Immature natural killer cell (primary cell): ENCODE results near the gene BTN1A1. TPM values are rescaled to one million over a fixed set of nuclear protein-coding genes. Genes with fewer than 3 reads are reported as not detected.
"Not testable (repeated sequence)": the region's sequence is repeated elsewhere in the genome, so short reads cannot be mapped to it uniquely, and the experiment has no call there.

Experiments used
- DNase-seq, 3 donors: peaks; one replicate each; pipeline ENCODE4 v3.0.0; 2022; ENCODE audit warnings: mixed read lengths in 1 of 3
- H3K27ac Mint-ChIP-seq, 6 donors: one replicate each; pipeline ENCODE4 v1.8.0; 2020; ENCODE audit warnings: mixed read lengths in 6 of 6, mild to moderate bottlenecking in 5 of 6, inconsistent platforms in 4 of 6, moderate library complexity in 3 of 6
- H3K27me3 Mint-ChIP-seq, 3 donors: one replicate each; pipeline ENCODE4 v1.8.0; 2020 to 2021; ENCODE audit warnings: low read depth in 3 of 3, mild to moderate bottlenecking in 3 of 3, mixed read lengths in 3 of 3, moderate library complexity in 3 of 3, inconsistent platforms in 1 of 3
- H3K36me3 Mint-ChIP-seq, 3 donors: one replicate each; pipeline ENCODE4 v1.8.0; 2020; ENCODE audit warnings: mixed read lengths in 3 of 3, inconsistent platforms in 2 of 3, mild to moderate bottlenecking in 2 of 3
- H3K4me1 Mint-ChIP-seq, 2 donors: one replicate each; pipeline ENCODE4 v1.8.0; 2020; ENCODE audit warnings: inconsistent platforms in 2 of 2, mild to moderate bottlenecking in 2 of 2, mixed read lengths in 2 of 2, moderate library complexity in 1 of 2
- H3K4me3 Mint-ChIP-seq, 5 donors: one replicate each; pipeline ENCODE4 v1.8.0; 2020; ENCODE audit warnings: mild to moderate bottlenecking in 5 of 5, mixed read lengths in 5 of 5, inconsistent platforms in 3 of 5, moderate library complexity in 3 of 5
- H3K9me3 Mint-ChIP-seq, 6 donors: one replicate each; pipeline ENCODE4 v1.8.0; 2020; ENCODE audit warnings: mild to moderate bottlenecking in 6 of 6, mixed read lengths in 6 of 6, inconsistent platforms in 4 of 6, moderate library complexity in 3 of 6
- polyA plus RNA-seq, 3 donors: library from polyadenylated mRNA; unstranded; fragments of 300-500 nt; fragmentation: Illumina TruSeq; gene quantifications; one replicate each; pipeline ENCODE4 v1.2.3, GENCODE V29; 2021

The BTN1A1 gene
- polyA plus RNA-seq, 3 donors from 2014 or later, result not detected

GRCh38 chr6:26538572-26538902 is 38.4 kb downstream of the BTN1A1 start:
- peaks cover 15 to 26% (median 24%) of the 10 kb centered on the region in 3 donors for H3K27me3 Mint-ChIP-seq
- peak overlapping the region; percentile 94 to 99 (median 95) for H3K27ac Mint-ChIP-seq
- peaks cover 7 to 17% (median 9%) of the 10 kb centered on the region in 3 donors for H3K36me3 Mint-ChIP-seq
- peaks cover 0 to 6% (median 0%) of the 10 kb centered on the region in 6 donors for H3K9me3 Mint-ChIP-seq
- peaks cover 58 to 73% of the 10 kb centered on the region in 2 donors for H3K4me1 Mint-ChIP-seq
- DNase-seq, result no peak
- H3K4me3 Mint-ChIP-seq, result peak overlapping the region; percentile 90 to 99 (median 93)

GRCh38 chr6:26539071-26539615 is 39.0 kb downstream of the BTN1A1 start:
- H3K27ac Mint-ChIP-seq, result peak overlapping the region; percentile 94 to 99 (median 95)
- H3K36me3 Mint-ChIP-seq, result peaks cover 7 to 22% (median 14%) of the 10 kb centered on the region in 3 donors
- H3K4me1 Mint-ChIP-seq, result peaks cover 54 to 73% of the 10 kb centered on the region in 2 donors
- peaks cover 0 to 6% (median 0%) of the 10 kb centered on the region in 6 donors for H3K9me3 Mint-ChIP-seq
- no peak for DNase-seq
- H3K4me3 Mint-ChIP-seq, result peak overlapping the region; percentile 90 to 99 (median 93)
- peaks cover 15 to 26% (median 23%) of the 10 kb centered on the region in 3 donors for H3K27me3 Mint-ChIP-seq

- Mint-ChIP-seq H3K27ac (peak overlapping the region; percentile 26 to 70 (median 54)), H3K4me1 (peaks cover 46 to 70% of the 10 kb centered on the region in 2 donors), H3K4me3 (peak overlapping the region in 1 of 5 donors; percentile 64), H3K27me3 (peaks cover 14 to 26% (median 20%) of the 10 kb centered on the region in 3 donors), H3K36me3 (peaks cover 16 to 42% (median 24%) of the 10 kb centered on the region in 3 donors), H3K9me3 (peaks cover 0 to 6% (median 0%) of the 10 kb centered on the region in 6 donors)
- no peak for DNase-seq
Observed at GRCh38 chr6:26541579-26541978, 41.5 kb downstream of the BTN1A1 start.

- Mint-ChIP-seq H3K27me3 (peaks cover 0 to 5% (median 3%) of the 10 kb centered on the region in 3 donors), H3K4me3 (no peak overlapping the region), H3K4me1 (peaks cover 27 to 49% of the 10 kb centered on the region in 2 donors), H3K36me3 (peaks cover 19 to 42% (median 20%) of the 10 kb centered on the region in 3 donors), H3K9me3 (no peaks in the 10 kb centered on the region), H3K27ac (peak overlapping the region in 3 of 6 donors; percentile 0 to 40 (median 16))
- DNase-seq, result no peak
Observed at GRCh38 chr6:26543953-26544352, 43.9 kb downstream of the BTN1A1 start.

GRCh38 chr6:26544473-26544872 is 44.4 kb downstream of the BTN1A1 start:
- H3K36me3 Mint-ChIP-seq, result peaks cover 19 to 42% (median 20%) of the 10 kb centered on the region in 3 donors

GRCh38 chr6:26545627-26546026 is 45.5 kb downstream of the BTN1A1 start:
- Mint-ChIP-seq H3K36me3 (peaks cover 19 to 37% (median 20%) of the 10 kb centered on the region in 3 donors), H3K27ac (no peak overlapping the region)

More at GRCh38 chr6:26544473-26544872, 44.4 kb downstream of the BTN1A1 start:
- DNase-seq, result no peak
- Mint-ChIP-seq H3K9me3 (no peaks in the 10 kb centered on the region), H3K4me3 (no peak overlapping the region), H3K4me1 (peaks cover 22 to 44% of the 10 kb centered on the region in 2 donors), H3K27ac (peak overlapping the region in 2 of 6 donors; percentile 0 to 40), H3K27me3 (peaks cover 0 to 3% (median 3%) of the 10 kb centered on the region in 3 donors)

GRCh38 chr6:26547363-26547762 is 47.3 kb downstream of the BTN1A1 start:
- H3K4me3 Mint-ChIP-seq, DNase-seq, H3K27me3 Mint-ChIP-seq, H3K27ac Mint-ChIP-seq, H3K9me3 Mint-ChIP-seq: not testable (repeated sequence)
- Mint-ChIP-seq H3K4me1 (peaks cover 17 to 26% of the 10 kb centered on the region in 2 donors), H3K36me3 (peaks cover 19 to 36% (median 20%) of the 10 kb centered on the region in 3 donors)

More at GRCh38 chr6:26545627-26546026, 45.5 kb downstream of the BTN1A1 start:
- H3K4me3 Mint-ChIP-seq, result no peak overlapping the region
- DNase-seq, result no peak
- H3K9me3 Mint-ChIP-seq, result no peaks in the 10 kb centered on the region
- H3K4me1 Mint-ChIP-seq, result peaks cover 23 to 37% of the 10 kb centered on the region in 2 donors
- H3K27me3 Mint-ChIP-seq, result peaks cover 0 to under 1% (median 0%) of the 10 kb centered on the region in 3 donors

GRCh38 chr6:26550250-26550993 is 50.3 kb downstream of the BTN1A1 start:
- Mint-ChIP-seq H3K36me3 (peaks cover 10 to 16% (median 13%) of the 10 kb centered on the region in 3 donors), H3K9me3 (no peaks in the 10 kb centered on the region), H3K4me3 (peak overlapping the region in 2 of 5 donors; percentile 91 to 93), H3K27ac (peak overlapping the region in 4 of 6 donors; percentile 40 to 58 (median 50)), H3K27me3 (peaks cover 0 to 5% (median 0%) of the 10 kb centered on the region in 3 donors), H3K4me1 (peaks cover 11 to 13% of the 10 kb centered on the region in 2 donors)
- peak in 2 of 3 donors; percentile 24 to 26 for DNase-seq

- no peaks in the 10 kb centered on the region for H3K9me3 Mint-ChIP-seq
- H3K4me1 Mint-ChIP-seq, result peaks cover 14 to 18% of the 10 kb centered on the region in 2 donors
- H3K27me3 Mint-ChIP-seq, result peaks cover 0 to 11% (median 7%) of the 10 kb centered on the region in 3 donors
- H3K27ac Mint-ChIP-seq, result no peak overlapping the region
- H3K36me3 Mint-ChIP-seq, result no peaks in the 10 kb centered on the region
- DNase-seq, result no peak
- H3K4me3 Mint-ChIP-seq, result no peak overlapping the region
Observed at GRCh38 chr6:26552205-26552604, 52.1 kb downstream of the BTN1A1 start.

GRCh38 chr6:26552640-26553188 is 52.6 kb downstream of the BTN1A1 start:
- Mint-ChIP-seq H3K4me3 (no peak overlapping the region), H3K36me3 (no peaks in the 10 kb centered on the region)
- DNase-seq, result no peak

GRCh38 chr6:26553264-26553634 is 53.1 kb downstream of the BTN1A1 start:
- Mint-ChIP-seq H3K4me1 (peaks cover 14 to 18% of the 10 kb centered on the region in 2 donors), H3K9me3 (no peaks in the 10 kb centered on the region), H3K27ac (no peak overlapping the region), H3K36me3 (no peaks in the 10 kb centered on the region), H3K27me3 (peaks cover 0 to 11% (median 7%) of the 10 kb centered on the region in 3 donors), H3K4me3 (no peak overlapping the region)
- DNase-seq, result peak; percentile 77 to 85 (median 83)

More at GRCh38 chr6:26552640-26553188, 52.6 kb downstream of the BTN1A1 start:
- H3K27ac Mint-ChIP-seq, result no peak overlapping the region
- no peaks in the 10 kb centered on the region for H3K9me3 Mint-ChIP-seq
- peaks cover 14 to 18% of the 10 kb centered on the region in 2 donors for H3K4me1 Mint-ChIP-seq
- peaks cover 0 to 11% (median 7%) of the 10 kb centered on the region in 3 donors for H3K27me3 Mint-ChIP-seq

- Mint-ChIP-seq H3K4me1 (peaks cover 14 to 18% of the 10 kb centered on the region in 2 donors), H3K27ac (no peak overlapping the region), H3K4me3 (no peak overlapping the region), H3K9me3 (no peaks in the 10 kb centered on the region), H3K27me3 (peaks cover 0 to 11% (median 7%) of the 10 kb centered on the region in 3 donors), H3K36me3 (no peaks in the 10 kb centered on the region)
- DNase-seq, result peak; percentile 84 to 88 (median 86)
Observed at GRCh38 chr6:26553635-26554446, 53.7 kb downstream of the BTN1A1 start.

GRCh38 chr6:26554447-26554696 is 54.3 kb downstream of the BTN1A1 start:
- DNase-seq, result peak in 1 of 3 donors; percentile 25
- H3K4me3 Mint-ChIP-seq, result no peak overlapping the region
- H3K36me3 Mint-ChIP-seq, result no peaks in the 10 kb centered on the region
- peaks cover 14 to 18% of the 10 kb centered on the region in 2 donors for H3K4me1 Mint-ChIP-seq
- peak overlapping the region in 2 of 6 donors; percentile 37 to 78 for H3K27ac Mint-ChIP-seq
- no peaks in the 10 kb centered on the region for H3K9me3 Mint-ChIP-seq
- H3K27me3 Mint-ChIP-seq, result peaks cover 0 to 11% (median 7%) of the 10 kb centered on the region in 3 donors
